EL (cell line): ENCODE measurements around the gene NCKAP5.
"Not testable (repeated sequence)": the region's sequence is repeated elsewhere in the genome, so short reads cannot be mapped to it uniquely, and the experiment has no call there.

Experiments
- DNase-seq: peaks from one replicate; pipeline ENCODE4 v3.0.0-alpha.2; 2016

Gene NCKAP5

GRCh38 chr2:132837769-132838168 is 730.5 kb downstream of the NCKAP5 start:
- DNase-seq: no peak

DNA sequence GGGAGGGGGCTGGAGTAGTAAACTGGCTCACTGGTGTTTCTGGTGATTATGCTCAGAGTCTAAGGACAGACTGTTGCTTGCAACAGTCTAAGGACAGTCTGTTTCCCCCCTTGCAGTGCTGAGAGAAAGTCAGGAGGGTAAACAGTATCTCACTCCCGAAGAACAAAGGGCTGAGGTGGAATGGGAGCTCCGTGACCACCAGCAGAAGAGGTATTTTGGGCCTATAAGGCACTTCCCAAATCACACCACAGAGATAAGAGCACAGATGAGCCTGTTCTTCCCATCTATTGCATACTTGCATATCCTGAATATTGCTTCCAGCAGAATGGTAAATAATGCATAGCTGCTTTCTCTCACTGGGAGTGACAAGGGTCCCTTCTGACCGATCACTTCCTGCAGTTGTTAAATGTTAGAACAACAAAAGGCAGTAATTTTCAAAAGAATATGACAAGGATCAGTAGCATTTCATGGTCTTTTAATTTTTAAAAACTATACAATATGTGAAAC is 737.9 kb downstream of the NCKAP5 start:
- DNase-seq: no peak

DNA sequence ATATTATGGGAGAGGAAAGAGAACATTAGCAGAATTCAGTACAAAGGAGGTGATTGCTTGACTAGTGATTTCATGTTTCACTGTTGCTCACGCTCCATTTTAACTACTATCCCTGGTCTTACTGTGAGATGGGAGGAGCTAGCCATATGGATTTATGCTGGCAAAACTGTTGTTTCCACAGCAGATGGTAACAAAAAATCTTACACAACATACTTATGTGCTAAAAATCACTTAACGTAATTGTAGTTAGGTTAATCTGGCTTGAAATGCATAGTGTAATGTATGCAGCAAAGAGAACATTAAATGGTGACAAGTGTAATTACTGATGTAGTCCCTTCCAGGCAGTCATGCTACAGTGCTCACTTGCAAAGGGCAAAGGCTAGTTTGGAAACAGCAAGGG is 742.7 kb downstream of the NCKAP5 start:
- DNase-seq: no peak

DNA sequence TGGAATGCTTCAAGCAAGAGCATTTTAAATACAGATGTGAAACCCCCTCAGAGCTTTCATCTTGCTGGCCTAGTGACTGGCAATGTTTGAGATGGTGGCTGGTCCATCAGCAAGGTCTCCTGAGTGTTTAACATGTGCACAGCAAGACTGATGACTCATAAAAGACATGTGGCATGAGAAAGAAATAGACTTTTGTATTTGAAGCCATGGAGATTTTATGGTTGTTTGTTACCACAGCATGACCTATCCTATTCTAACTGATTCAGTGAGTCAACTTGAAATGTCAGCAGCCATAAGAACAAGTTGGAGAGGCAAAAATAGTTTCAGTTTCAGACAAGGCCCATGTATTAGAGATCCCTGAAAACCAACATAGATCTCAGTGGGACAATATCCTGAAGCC is 743.5 kb downstream of the NCKAP5 start:
- peak; percentile 59 for DNase-seq

DNA sequence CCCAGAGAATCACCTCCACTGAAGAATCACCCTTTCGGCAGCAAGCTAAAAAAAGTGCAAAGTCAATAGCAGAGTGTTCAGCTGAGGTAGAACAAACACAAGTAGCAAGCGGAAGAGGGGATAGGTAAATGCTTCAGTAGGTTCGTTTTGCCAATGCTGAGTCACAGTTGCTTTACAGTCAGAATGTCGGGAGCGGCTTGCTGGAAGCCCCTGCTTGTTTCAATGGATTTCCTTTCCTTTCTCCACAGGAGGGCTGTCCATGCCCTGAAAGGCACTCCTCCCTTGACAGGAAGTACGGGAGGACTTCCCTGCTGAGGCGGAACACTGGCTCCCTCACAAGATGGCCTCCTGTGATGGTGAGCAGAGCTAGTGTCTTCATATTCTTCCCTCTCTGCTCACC is 752.0 kb downstream of the NCKAP5 start:
- no peak for DNase-seq

DNA sequence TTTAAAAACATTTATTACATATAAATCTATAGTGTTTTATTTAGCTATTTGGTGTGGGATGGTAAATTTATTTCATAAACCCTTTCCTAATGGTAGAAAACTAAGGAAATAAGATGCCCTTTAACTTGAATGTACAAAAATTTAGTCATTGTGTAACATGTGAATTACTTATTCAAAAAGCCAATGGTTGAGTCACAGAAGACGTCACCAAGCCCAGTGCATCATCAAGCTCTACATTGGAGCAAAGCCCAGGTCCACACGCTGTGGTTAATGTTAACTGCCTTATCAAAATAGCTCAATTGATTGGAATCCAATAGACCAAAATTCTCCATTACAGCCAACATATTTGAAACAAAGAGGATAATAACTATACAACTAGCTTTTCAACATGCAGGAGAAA is 752.7 kb downstream of the NCKAP5 start:
- peak; percentile 90 for DNase-seq

DNA sequence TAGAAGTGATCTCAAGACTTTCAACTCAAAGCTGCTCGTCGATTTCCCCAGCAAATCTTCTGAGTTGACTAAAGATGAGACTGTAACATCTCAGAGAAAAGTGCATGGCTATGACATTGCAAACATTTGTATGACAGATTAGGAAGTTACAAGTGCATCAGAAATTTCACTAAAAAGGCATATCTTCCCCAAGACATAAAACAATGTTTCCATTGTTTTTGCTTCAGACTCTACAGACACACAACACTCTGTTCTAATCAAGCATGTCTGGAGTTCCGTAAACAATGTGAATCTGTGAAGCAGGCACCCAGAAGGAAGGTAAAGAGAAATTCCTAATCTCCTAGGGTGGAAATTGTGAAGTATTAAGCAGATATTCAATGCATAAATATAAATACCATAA is 753.6 kb downstream of the NCKAP5 start:
- no peak for DNase-seq

DNA sequence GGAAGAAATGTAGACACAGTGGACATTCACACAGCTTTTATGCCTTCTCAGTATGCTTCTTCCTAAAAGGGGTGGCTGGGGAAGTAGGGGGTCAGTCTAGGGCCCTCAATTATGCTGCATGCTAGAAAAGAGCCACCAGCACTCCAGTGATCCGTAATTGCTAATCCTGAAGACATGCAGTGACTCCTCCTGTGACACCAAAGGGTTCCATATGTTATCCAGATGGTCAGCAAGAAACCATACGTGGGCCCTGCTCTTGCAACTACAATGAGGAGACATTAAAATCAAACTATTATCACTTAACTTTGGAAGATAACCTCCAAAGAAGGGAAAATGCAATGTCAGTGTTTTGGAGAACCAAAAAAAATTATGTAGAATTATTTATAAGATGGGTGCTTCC is 754.8 kb downstream of the NCKAP5 start:
- peak; percentile 31 for DNase-seq

- DNase-seq: no peak
These were observed 756.9 kb downstream of the NCKAP5 start for GRCh38 chr2:132811148-132811915.

DNA sequence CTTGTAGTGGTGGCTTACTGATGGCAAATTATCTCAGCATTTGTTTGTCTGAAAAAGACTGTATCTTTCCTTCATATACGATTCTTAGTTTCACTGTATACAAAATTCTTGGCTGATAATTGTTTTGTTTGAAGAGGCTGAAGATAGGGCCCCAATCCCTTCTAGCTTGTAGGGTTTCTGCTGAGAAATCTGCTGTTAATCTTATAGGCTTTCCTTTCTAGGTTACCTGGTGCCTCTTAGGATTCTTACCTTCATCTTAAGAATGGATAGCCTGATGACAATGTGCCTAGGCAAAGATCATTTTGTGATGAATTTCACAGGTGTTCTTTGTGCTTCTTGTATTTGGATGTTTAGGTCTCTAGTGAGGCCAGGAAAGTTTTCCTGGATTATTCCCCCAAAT is 758.3 kb downstream of the NCKAP5 start:
- DNase-seq: not testable (repeated sequence)

DNA sequence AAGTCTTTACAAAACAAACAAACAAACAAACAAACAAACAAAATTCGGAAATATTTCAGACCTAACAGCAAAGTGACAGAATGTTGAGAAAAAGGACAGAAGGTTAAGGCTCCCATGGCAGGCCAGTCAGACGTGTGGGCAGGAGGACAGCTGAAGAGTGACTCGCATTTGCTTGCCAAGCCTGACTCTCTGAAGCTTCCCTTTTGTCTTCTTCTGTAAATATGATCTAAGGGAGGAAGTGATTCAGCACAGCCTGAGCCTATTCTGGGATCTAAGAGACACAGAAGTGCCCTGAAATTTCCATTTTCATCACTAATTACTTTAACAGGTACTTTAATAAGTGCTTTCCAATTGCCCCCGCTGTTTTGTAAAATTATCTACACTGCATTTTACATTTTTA is 764.2 kb downstream of the NCKAP5 start:
- peak; percentile 70 for DNase-seq

GRCh38 chr2:132798341-132798740 is 769.9 kb downstream of the NCKAP5 start:
- no peak for DNase-seq

GRCh38 chr2:132797556-132797955 is 770.7 kb downstream of the NCKAP5 start:
- DNase-seq: peak; percentile 86

DNA sequence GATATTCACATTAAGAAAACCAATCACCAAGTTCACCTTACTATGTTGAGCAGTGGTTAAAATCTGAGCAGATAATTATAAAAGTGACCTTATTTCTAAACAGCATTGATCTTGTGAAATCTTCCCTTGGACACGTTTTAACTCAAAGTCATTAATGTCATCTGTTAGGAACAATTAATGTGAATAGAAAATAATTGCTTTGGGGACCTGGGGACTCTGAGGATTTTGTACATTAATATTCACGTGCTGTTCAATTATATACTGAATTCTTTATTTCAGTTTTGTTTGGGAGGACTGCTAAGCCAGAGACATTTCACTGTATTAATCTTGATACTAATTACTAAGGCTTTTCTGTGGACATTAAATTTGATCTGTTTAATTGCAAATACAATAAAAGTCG is 771.2 kb downstream of the NCKAP5 start:
- DNase-seq: no peak

DNA sequence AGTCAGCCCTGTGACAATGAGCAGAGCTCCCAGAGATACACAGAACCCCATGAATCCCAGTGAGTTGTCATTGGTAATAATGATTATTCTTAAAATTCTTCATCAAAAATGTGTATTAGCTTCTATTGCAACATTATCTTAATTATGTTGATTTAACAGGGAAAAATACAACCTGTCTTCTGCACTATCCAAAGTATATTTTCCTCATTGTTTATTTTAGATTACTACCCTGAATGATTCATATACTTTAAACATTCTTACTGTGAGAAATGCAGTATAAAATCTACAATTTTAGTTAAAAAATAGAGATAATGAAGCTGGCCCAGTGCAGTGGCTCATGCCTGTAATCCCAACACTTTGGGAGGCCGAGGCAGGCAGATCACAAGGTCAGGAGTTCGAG is 773.0 kb downstream of the NCKAP5 start:
- DNase-seq: no peak

DNA sequence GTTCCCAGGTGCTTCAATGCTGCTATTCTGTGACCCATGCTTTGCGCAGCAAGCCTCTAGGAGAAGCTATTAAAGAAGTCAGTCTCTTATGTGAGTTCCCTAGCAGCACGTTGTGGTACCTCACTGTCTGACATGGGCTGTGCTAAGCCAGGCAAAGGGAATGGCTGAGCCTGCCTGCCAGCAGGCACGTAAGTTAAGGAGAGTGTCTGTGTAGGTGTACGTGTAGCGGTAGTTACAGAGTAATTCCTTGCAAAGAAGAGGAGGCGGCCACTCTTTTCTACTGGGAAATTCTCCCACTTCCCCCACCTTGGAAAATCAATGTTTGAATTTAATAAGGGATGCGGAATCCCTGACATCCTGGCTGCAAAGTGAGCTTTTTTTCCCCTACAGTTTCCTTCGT is 774.7 kb downstream of the NCKAP5 start:
- no peak for DNase-seq

DNA sequence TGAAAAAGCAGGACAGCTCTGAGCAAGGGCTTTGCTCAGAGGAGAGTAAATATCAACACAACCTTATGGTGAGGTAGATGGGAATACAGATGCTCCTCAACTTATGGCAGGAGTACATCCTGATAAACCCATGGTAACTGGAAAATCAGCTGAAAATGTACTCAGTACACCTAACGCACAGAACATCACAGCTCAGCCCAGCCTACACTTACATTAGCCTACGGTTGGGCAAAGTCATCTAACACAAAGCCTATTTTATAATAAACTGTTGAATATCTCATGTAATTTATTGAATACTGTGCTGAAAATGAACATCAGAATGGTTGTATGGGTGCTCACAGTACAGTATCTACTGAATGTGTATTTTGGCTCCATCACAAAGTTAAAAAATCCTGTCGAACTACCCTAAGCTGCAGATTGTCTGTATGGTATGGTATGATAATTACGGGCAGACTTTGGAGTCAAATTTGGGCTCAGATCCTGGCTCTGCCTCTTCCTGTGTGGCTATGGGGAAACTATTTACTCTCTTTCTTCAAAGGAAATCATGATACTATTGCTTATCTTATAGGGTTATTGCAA is 778.0 kb downstream of the NCKAP5 start:
- no peak for DNase-seq

DNA sequence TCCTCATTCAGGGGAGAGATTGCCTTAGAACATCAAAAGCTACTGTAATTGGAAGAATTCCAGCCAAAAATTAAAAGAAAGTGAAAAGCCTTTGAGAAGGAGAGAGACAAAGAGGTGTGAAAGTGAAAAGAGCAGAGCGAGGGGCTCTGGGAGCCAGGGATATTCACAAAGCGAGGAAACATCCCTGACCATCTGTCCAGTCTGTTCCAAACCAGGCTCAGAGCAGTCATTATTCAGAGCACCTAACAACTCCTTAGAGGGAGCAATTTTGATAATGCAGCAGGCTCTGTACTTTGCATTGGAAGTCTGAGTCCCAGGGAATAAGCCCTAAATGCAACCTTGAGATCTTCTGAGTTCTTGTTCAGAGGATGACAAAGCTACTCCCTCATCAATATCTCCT is 779.2 kb downstream of the NCKAP5 start:
- no peak for DNase-seq

GRCh38 chr2:132788310-132788838 is 779.9 kb downstream of the NCKAP5 start:
- DNase-seq: no peak

- DNase-seq: no peak
These were observed 784.4 kb downstream of the NCKAP5 start for GRCh38 chr2:132783883-132784282.

GRCh38 chr2:132782176-132782783 is 786.0 kb downstream of the NCKAP5 start:
- no peak for DNase-seq

DNA sequence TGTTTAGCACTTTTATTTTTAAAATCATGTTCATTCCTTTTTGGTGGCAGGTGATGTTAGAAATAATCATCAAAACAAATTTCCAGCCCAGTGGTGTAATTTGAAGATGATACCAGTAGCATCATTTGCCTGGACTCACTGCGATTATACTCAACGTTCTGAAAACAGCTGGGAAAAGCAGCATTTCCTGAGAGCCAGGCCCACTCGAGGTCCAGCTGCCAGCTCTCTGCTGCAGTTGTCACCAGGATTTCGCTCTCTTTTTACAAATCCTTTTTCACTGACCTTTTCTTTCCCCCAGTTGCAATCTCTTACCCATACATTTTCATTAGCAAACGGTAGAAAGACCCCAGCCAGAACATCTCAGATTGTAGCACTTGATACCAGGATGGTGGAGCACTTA is 787.6 kb downstream of the NCKAP5 start:
- DNase-seq: no peak

- no peak for DNase-seq
These were observed 789.0 kb downstream of the NCKAP5 start for GRCh38 chr2:132779206-132779721.

DNA sequence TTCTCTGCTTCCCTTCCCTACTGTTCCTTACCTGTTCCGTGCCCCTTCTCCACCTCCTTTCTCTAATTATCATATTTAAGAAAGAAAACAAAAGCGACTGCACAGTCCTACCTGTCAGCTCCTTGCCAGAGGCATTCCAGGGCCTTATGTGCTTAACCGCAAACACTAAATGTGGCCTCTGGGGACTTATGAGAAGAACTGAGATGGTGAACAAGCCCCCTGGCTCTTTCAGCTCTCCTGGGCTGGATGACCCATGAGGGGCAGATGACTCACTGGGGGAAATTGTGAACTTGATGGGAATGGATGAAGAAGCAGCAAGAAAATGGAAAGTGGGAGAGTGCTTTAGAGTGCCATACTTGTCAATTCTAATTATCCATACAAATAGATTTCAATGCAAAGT is 792.0 kb downstream of the NCKAP5 start:
- no peak for DNase-seq
